ENCODE measurements around the gene CARM1. TPM values are rescaled to one million over a fixed set of nuclear protein-coding genes. Genes with fewer than 3 reads are reported as not detected.
A peak's percentile ranks its signal among the peaks of the same experiment; 100 is the strongest.

Gene CARM1
- polyA plus RNA-seq, 2 of the 4 experiments (the other 2 are of a cell fraction), result 15.2 to 32.2 TPM

- Histone ChIP-seq H3K4me2 (no peak overlapping the region), H3K27ac (no peak overlapping the region), H3K4me3 (no peak overlapping the region), H3K9me3 (no peaks in the 10 kb centered on the region), H3K4me1 (peaks cover 20% of the 10 kb centered on the region)
- ATAC-seq, result no peak
- 84% methylated on average over 5 of the region's 6 CpGs for WGBS (ENCODE audit: missing lambda C conversion rate)
- FAIRE-seq, result no peak
- POLR2A ChIA-PET, result no interaction called here
- DNase-seq (ENCODE audit: low read depth in 1 of 2, low spot score in 1 of 2), result no peak
- TF ChIP-seq, protein P1, sequence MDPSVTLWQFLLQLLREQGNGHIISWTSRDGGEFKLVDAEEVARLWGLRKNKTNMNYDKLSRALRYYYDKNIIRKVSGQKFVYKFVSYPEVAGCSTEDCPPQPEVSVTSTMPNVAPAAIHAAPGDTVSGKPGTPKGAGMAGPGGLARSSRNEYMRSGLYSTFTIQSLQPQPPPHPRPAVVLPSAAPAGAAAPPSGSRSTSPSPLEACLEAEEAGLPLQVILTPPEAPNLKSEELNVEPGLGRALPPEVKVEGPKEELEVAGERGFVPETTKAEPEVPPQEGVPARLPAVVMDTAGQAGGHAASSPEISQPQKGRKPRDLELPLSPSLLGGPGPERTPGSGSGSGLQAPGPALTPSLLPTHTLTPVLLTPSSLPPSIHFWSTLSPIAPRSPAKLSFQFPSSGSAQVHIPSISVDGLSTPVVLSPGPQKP (IDR thresholded peaks at IDR 0.05; ENCODE audit: low read depth, low read length), result no peak
- no peak for TF ChIP-seq MAZ (IDR thresholded peaks at IDR 0.05; ENCODE audit: borderline replicate concordance, low read depth, low read length)
- TF ChIP-seq POLR2AphosphoS2 (conservative IDR thresholded peaks at IDR 0.05; ENCODE audit: low read length), result no peak
- TF ChIP-seq HOXB5 (CRISPR knock-in tag; IDR thresholded peaks at IDR 0.05), result no peak
- no peak for TF ChIP-seq RCOR1 (IDR thresholded peaks at IDR 0.05; ENCODE audit: low read depth, low read length)
- TF ChIP-seq, protein P2, sequence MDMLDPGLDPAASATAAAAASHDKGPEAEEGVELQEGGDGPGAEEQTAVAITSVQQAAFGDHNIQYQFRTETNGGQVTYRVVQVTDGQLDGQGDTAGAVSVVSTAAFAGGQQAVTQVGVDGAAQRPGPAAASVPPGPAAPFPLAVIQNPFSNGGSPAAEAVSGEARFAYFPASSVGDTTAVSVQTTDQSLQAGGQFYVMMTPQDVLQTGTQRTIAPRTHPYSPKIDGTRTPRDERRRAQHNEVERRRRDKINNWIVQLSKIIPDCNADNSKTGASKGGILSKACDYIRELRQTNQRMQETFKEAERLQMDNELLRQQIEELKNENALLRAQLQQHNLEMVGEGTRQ (IDR thresholded peaks at IDR 0.05), result no peak
- TF ChIP-seq, protein P3, sequence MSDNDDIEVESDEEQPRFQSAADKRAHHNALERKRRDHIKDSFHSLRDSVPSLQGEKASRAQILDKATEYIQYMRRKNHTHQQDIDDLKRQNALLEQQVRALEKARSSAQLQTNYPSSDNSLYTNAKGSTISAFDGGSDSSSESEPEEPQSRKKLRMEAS (IDR thresholded peaks at IDR 0.05), result no peak
- no peak for TF ChIP-seq HEYL (CRISPR knock-in tag; IDR thresholded peaks at IDR 0.05)
- TF ChIP-seq POLR2A (IDR thresholded peaks at IDR 0.05; ENCODE audit: low read length), result no peak
- TF ChIP-seq PHF8 (IDR thresholded peaks at IDR 0.05; ENCODE audit: borderline replicate concordance, low read depth), result no peak
- no peak for TF ChIP-seq ZFP36 (IDR thresholded peaks at IDR 0.05; ENCODE audit: borderline replicate concordance, partially characterized antibody)
- TF ChIP-seq HES2 (IDR thresholded peaks at IDR 0.05), result no peak
- no peak for TF ChIP-seq KDM5A (IDR thresholded peaks at IDR 0.05)
- TF ChIP-seq GATA3 (IDR thresholded peaks at IDR 0.05; ENCODE audit: borderline replicate concordance), result no peak
- no peak for TF ChIP-seq RAD21 (conservative IDR thresholded peaks at IDR 0.05 in 1 of 2, IDR thresholded peaks at IDR 0.05 in 1 of 2)
- no peak for TF ChIP-seq CBX2 (IDR thresholded peaks at IDR 0.05; ENCODE audit: borderline replicate concordance, low read depth)
- no peak for TF ChIP-seq ZNF302 (CRISPR knock-in tag; IDR thresholded peaks at IDR 0.05)
- TF ChIP-seq, protein P4, sequence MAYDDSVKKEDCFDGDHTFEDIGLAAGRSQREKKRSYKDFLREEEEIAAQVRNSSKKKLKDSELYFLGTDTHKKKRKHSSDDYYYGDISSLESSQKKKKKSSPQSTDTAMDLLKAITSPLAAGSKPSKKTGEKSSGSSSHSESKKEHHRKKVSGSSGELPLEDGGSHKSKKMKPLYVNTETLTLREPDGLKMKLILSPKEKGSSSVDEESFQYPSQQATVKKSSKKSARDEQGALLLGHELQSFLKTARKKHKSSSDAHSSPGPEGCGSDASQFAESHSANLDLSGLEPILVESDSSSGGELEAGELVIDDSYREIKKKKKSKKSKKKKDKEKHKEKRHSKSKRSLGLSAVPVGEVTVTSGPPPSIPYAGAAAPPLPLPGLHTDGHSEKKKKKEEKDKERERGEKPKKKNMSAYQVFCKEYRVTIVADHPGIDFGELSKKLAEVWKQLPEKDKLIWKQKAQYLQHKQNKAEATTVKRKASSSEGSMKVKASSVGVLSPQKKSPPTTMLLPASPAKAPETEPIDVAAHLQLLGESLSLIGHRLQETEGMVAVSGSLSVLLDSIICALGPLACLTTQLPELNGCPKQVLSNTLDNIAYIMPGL (CRISPR knock-in tag; IDR thresholded peaks at IDR 0.05; ENCODE audit: borderline replicate concordance), result no peak
- TF ChIP-seq EHF (CRISPR knock-in tag; IDR thresholded peaks at IDR 0.05), result no peak
- no peak for TF ChIP-seq HDAC2 (IDR thresholded peaks at IDR 0.05)
- CTCF ChIA-PET, result no interaction called here
These were observed 24.0 kb downstream of the CARM1 start for GRCh38 chr19:10895363-10895762.

DNA sequence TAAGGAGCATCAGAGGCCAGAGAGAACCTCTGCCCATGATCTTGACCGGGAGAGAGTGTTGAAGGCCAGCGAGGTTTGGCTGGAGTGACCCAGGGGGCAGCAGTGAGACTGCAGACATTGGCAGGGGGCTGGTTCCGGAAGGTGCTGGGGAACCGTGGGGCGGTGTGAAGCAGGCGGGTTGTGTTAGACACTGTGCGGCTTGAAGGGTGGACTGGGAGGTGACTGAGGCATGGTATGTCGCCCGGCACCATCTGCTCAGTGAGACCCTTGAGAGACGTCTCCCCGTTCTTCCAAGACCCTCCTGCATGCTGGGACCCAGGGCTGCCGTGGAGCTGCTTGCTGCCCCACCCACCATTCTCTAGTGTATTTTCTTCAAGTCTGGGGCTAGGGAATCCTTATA lies 24.6 kb downstream of the CARM1 start:
- Histone ChIP-seq H3K9me3 (no peaks in the 10 kb centered on the region), H3K27ac (no peak overlapping the region), H3K4me2 (no peak overlapping the region; the same call in 2 of the 3 replicates), H3K4me1 (peaks cover 20% of the 10 kb centered on the region), H3K4me3 (no peak overlapping the region)
- 86% methylated on average over 12 of the region's 12 CpGs for WGBS (ENCODE audit: missing lambda C conversion rate)
- ATAC-seq (peak in 1 of 2 experiments; percentile 41; a peak in 2 of 6 replicates), DNase-seq (ENCODE audit: low read depth in 1 of 2, low spot score in 1 of 2) (no peak), FAIRE-seq (no peak)
- ChIA-PET CTCF (no interaction called here), POLR2A (no interaction called here)
- no peak for TF ChIP-seq SMC3 (IDR thresholded peaks at IDR 0.05)
- no peak for TF ChIP-seq NFE2L2 (conservative IDR thresholded peaks at IDR 0.05; ENCODE audit: low read length)
- TF ChIP-seq SREBF2 (IDR thresholded peaks at IDR 0.05), result no peak
- TF ChIP-seq MAFK (IDR thresholded peaks at IDR 0.05; ENCODE audit: partially characterized antibody), result no peak
- no peak for TF ChIP-seq EP300 (IDR thresholded peaks at IDR 0.05)
- TF ChIP-seq NR3C1 (IDR thresholded peaks at IDR 0.05), result no peak
- no peak for TF ChIP-seq RFX5 (IDR thresholded peaks at IDR 0.05)
- TF ChIP-seq, protein P2 (IDR thresholded peaks at IDR 0.05), result no peak
- TF ChIP-seq RARB (CRISPR knock-in tag; IDR thresholded peaks at IDR 0.05), result no peak
- TF ChIP-seq, protein P5, sequence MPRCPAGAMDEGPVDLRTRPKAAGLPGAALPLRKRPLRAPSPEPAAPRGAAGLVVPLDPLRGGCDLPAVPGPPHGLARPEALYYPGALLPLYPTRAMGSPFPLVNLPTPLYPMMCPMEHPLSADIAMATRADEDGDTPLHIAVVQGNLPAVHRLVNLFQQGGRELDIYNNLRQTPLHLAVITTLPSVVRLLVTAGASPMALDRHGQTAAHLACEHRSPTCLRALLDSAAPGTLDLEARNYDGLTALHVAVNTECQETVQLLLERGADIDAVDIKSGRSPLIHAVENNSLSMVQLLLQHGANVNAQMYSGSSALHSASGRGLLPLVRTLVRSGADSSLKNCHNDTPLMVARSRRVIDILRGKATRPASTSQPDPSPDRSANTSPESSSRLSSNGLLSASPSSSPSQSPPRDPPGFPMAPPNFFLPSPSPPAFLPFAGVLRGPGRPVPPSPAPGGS (IDR thresholded peaks at IDR 0.05), result no peak
- TF ChIP-seq, protein P1 (IDR thresholded peaks at IDR 0.05; ENCODE audit: low read depth, low read length), result no peak
- TF ChIP-seq TFCP2L1 (CRISPR knock-in tag; IDR thresholded peaks at IDR 0.05), result no peak
- no peak for TF ChIP-seq GATA3 (IDR thresholded peaks at IDR 0.05; ENCODE audit: borderline replicate concordance)
- TF ChIP-seq RCOR1 (IDR thresholded peaks at IDR 0.05; ENCODE audit: low read depth, low read length), result no peak
- TF ChIP-seq PHF8 (IDR thresholded peaks at IDR 0.05; ENCODE audit: borderline replicate concordance, low read depth), result no peak
- no peak for TF ChIP-seq HES2 (IDR thresholded peaks at IDR 0.05)
- no peak for TF ChIP-seq ESRRA (IDR thresholded peaks at IDR 0.05; ENCODE audit: borderline replicate concordance, low read length)

Data from A549 (cell line).